Measurements from ENCODE around the gene NACC2. TPM values are rescaled to one million over a fixed set of nuclear protein-coding genes. Genes with fewer than 3 reads are reported as not detected.

NACC2 gene
- polyA plus RNA-seq, 1 donor, result 15.2 TPM

- DNase-seq (ENCODE audit: low read depth), result no peak
Measured at GRCh38 chr9:136056546-136057235, 38.4 kb downstream of the NACC2 start.

DNA sequence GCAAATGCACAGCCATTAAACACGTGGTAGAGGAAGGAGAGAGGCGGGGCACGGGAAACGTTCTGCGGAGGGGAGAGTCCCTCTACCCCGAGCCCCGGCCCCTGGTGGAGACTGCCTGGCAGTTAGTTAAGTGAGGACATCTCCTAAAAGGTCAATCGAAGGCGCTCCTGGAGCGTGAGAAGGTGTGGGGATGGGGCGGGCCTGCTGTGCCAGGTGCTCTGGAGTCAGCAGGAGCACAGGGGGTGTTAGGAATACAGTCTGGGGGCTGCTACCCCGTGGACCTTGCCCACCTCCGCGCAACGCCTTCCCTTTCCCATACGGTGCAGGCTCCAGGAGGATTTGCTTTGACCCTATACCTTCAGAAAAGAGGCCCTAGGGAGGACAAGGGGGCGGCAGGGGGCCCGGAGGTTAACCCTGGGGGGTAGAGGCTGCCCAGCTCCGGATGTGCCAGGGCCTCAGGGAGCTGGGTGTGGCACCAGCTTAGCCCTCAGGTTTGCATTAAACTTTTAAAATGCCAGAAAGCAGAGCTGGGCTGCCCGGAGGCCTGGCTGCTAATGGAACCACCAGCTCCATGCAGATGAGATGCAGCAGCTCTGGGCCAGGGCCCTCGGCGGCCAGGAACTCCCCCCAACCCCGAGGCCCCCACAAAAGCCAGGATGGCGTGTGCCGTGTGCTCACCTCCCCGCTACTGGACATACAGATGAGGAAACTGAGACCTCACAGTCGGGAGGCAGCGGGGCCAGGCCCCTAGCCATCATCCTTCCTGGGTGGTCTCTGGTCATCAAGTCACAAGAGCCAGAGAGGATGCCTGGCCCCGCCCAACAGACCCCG, 39.2 kb downstream of the NACC2 start:
- no peak for DNase-seq (ENCODE audit: low read depth)

DNA sequence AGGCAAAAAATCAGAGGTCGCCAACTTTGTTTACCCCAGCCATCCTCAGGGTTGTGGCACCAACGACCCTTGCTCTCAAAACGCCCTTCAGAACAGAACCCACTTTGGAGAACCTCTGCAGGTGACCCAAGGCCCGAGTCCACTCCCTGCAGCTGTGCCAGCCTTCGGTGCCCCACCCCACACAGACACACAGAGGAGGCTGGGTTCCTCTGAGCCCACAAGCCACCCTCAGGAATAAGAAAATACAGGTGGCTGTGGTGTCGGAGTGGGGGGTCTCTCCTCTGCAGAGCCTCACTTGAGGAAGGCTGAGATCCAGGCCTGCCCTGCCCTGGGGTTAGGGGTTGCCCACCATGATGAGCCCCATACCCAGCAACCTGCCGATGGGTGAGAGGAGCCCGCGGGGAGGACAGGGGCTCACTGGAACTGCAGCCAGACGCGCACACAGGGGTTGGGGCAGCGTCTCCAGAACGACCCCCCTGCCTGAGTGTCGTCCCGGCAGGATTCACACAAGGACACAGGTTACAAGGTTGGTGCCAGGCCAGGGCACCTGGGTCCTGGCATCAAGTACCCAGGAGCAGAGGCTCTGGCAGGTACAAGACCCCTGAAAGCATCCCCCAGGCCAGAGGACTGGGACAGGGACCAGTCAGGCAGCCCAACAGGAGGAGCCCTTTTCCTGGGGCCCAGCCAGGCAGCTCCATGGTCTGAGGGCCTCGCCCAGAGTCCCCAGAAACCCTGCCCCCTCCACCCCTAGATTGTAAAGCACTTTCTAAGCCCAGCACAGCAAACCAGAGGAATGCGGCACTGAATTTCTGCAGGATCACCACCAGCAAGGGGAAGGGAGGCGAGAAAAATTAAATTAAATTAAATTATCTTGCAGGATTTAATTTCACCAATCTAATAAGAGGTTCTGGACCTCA, 40.0 kb downstream of the NACC2 start:
- no peak for DNase-seq (ENCODE audit: low read depth)

DNA sequence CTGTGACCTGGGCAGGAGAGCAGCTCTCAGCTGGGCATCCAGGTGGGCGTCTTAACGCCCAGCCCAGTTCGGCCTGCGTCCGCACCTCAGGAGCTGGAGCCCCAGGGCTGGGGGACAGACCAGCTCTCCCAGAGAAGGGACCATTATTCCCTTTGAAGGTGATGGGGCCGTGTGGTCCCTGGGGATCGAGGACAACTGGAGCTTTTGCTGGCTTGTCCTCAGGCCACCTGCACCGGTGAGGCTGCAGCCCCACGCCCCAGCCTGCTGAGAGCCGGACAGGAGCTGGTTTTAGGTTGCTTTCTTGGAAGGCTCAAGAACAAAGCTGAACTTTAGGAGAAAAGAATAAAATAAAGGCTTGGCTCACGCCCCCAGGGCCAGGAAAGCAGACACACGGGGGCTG, 40.9 kb downstream of the NACC2 start:
- no peak for DNase-seq (ENCODE audit: low read depth)

DNA sequence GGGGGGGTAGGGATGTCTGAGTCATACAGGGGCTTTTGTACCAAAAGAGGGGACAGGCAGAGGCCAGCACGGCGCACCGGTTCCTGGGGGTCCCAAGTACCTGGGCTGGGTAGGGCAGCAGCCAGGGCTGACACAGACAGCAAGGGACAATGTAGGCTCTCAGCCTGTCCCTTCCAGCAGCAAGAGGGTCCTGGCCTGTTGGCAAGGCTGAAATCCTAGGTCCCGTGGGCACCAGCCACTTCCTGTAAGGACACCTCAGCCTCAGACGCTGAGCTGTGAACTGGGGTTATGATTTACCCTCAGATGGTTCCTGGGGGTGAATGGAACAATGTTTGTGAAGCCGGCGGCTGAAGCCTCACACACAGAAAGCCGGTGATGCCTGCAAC, 41.3 kb downstream of the NACC2 start:
- DNase-seq (ENCODE audit: low read depth), result no peak

GRCh38 chr9:136052991-136053756, 41.9 kb downstream of the NACC2 start:
- no peak for DNase-seq (ENCODE audit: low read depth)

GRCh38 chr9:136052472-136052880, 42.6 kb downstream of the NACC2 start:
- no peak for DNase-seq (ENCODE audit: low read depth)

GRCh38 chr9:136051837-136052471, 43.1 kb downstream of the NACC2 start:
- no peak for DNase-seq (ENCODE audit: low read depth)

DNA sequence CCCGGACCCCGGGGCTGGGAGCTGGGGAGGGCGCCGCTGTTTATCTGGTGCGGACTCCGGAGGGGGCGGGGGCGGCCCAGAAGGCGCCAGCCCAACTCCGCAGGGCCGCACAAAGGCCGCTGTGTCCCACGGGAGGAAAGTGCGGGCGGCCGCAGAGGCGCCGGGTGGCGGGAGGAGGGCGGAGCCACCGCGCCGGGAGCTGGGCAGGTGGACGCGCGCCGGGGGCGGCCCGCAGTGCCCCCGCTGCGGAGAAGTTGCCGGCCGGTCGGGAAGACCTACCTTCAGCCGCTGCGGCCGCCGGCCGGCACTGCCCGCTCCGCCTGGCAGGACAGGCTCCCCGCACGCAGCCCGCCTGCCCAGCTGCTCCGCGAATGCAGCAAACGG, 43.6 kb downstream of the NACC2 start:
- DNase-seq (ENCODE audit: low read depth), result no peak

DNA sequence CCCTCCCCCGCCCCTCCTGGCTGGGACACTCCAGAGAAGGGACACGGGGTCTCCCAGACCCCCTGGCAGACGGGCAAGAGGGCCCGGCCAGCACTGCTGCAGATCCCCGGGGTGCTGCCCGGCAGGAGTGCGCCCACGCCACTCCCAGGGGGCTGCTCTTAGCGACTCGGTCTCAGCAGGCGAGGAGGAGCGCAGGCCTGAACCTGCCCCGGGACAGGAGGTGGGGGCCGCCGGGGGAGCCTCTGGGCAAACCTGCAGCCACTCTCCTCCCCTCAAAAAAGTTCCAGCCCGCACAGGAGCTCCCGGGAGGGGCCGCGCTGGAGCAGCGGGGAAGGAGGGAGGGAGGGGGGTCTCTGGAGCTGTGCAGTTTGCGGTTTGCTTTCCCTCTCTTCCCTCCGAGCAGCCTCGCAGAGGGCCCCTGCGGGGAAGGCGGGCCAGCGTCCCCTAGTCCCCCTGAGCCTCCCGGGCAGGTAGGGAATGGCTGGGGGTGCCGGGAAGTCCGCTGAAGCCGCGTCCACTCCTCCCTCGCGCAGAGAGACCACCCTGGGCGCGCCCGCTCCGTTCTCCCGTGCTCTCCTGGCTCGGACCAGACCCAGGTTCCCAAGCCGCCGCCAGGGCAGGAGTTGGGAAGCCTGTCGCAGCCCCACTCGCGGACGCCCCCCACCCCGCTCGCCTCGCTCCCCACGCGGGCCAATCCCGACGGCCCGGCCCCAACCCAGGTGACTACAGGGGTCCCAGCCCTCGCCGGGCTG, 44.2 kb downstream of the NACC2 start:
- no peak for DNase-seq (ENCODE audit: low read depth)

DNA sequence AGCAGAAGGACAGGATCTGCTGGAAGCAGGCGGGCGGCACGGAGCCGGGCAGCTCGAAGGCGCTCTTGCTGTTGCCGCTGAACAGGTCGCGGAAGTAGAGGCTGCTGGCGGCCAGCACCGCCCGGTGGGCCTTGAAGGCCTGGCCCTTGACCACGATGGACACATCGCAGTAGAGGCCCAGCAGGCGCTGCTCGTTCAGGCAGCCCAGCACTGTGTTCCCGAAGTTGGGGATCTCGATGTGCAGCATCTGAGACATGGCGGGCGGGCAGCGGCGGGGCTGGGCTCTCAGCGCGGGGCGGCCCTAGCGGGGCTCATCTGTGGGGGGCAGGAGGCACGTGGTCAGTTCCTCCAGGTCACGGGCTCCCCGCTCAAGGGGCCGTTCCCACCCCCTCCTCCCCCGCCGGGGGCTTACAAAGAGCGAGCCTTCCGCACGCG, 44.8 kb downstream of the NACC2 start:
- DNase-seq (ENCODE audit: low read depth), result no peak

DNA sequence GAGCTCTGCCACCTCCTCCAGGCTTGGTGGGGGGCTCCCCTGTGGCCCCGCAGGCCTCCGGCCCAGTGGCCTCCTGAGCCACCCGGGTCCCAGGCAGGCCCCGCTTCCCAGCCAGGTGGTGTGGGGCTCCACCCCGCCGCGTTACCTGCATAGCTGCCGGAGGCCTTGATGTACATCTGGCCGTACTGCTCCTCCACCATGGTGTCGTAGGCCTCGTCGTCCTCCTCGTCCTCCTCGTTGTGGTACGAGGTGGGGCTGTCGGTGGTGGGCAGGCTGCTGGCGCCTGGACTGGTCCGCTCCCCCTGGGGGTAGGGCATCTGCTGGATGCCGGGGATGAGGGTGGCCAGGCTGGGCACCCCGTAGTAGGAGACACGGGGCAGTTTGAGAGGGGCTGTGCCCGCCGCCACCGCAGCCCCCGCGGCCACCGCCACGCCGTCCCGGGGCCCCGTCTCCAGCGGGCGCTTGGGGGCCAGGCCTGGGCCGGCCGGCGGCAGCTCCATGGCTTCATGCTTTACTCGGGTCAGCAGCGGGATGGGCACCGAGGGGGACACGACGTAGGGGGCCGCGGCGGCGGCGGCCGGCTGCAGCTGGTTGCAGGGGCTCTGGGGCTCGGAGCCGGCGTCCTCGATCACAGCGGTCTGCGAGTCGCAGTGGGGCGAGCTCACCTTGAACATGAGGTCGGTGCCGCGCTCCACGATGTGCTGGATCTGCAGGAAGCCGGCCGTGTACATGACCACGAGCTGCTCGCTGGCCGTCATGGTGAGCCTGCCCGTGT, 45.4 kb downstream of the NACC2 start:
- no peak for DNase-seq (ENCODE audit: low read depth)

- DNase-seq (ENCODE audit: low read depth), result no peak
Measured at GRCh38 chr9:136048560-136049411, 46.3 kb downstream of the NACC2 start.

DNA sequence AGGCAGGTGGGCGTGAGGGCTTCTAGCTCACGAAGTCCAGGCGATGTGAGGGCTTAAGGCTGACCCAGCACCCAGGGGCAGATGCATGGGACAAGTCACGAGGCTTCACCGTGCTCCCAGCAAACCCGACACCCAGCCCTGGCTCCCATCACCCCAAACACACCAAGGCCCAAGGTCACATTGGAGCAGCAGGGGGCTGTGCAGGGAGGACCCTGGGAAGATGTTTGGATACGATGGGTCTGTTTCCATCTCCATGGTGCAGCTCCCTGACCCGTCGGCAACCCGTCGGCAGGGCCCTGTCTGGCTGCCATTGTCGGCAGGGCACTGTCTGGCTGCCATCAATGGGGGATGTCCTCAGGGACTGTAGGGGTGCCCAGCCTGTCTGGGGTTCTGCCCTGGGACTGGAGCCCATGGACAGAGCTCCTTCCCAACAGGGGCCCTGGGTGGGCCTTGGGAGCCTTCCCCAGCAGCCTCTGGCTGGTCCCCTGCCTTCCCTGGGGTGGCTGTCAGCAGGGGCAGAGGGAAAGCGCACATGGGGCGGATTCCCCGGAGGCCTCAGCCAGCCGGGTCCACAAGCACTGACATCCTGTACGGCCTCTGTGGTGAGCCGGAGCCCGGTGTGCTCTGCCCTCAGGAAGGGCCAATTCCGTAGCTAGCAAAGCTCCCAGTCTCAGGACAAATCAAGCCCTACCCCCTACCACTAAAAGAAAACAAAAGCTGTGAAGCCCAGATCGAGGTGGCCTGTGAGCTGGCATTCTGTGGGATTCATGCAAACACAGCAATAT, 47.1 kb downstream of the NACC2 start:
- DNase-seq (ENCODE audit: low read depth), result no peak

GRCh38 chr9:136047076-136047774, 47.9 kb downstream of the NACC2 start:
- no peak for DNase-seq (ENCODE audit: low read depth)

DNA sequence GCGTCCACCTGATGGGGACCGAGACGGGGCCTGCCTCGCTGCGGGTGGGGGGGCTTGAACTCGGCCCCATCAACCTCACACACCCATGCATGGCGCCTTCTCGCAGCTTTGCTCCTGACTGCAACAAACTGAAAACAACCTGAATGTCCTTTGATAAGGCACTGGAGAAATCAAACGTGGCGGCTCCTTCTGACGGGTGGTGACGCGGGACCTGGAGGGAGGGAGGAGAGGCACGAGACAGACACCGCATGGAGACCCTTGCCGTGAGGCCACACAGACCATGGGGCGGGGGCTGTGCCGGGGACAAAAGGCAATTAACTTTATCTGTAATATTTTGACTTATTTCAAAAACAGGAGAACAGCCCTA, 48.6 kb downstream of the NACC2 start:
- no peak for DNase-seq (ENCODE audit: low read depth)

Measured in forelimb muscle (tissue), 1 donor.